Lower lobe of right lung (tissue), 2 donors: ENCODE measurements around the gene FES. TPM values are rescaled to one million over a fixed set of nuclear protein-coding genes. Genes with fewer than 3 reads are reported as not detected.

Source experiments
- ATAC-seq, 2 donors: fragments of 200-7000 bp; cut with Tn5 transposase; one replicate each; pipeline ENCODE4 v1.9.1; 2020 to 2022; ENCODE audit warnings: mild to moderate bottlenecking in 2 of 2, moderate library complexity in 2 of 2
- DNase-seq: peaks from one replicate; pipeline ENCODE4 v3.0.0-alpha.2; 2020
- H3K27ac ChIP-seq: fragments of 200-600 bp; one replicate; pipeline ENCODE4 v1.8.0; 2022
- H3K27me3 ChIP-seq: fragments of 200-600 bp; one replicate; pipeline ENCODE4 v1.8.0; 2022; ENCODE audit warnings: low read depth
- H3K36me3 ChIP-seq: fragments of 200-600 bp; one replicate; pipeline ENCODE4 v1.8.0; 2022; ENCODE audit warnings: mild to moderate bottlenecking
- H3K4me1 ChIP-seq: fragments of 200-600 bp; one replicate; pipeline ENCODE4 v1.8.0; 2022
- H3K4me3 ChIP-seq: fragments of 200-600 bp; one replicate; pipeline ENCODE4 v1.8.0; 2022; ENCODE audit warnings: mild to moderate bottlenecking
- H3K9me3 ChIP-seq: fragments of 200-600 bp; one replicate; pipeline ENCODE4 v1.8.0; 2022
- CTCF ChIP-seq: fragments of 200-600 bp; IDR thresholded peaks from one replicate; pipeline ENCODE4 v1.8.0; 2022; ENCODE audit warnings: antibody characterized with exemption, mild to moderate bottlenecking
- intact Hi-C: fragments of 100-400 bp; cut with DNase I; formaldehyde crosslinking; loops from one replicate; pipeline ENCODE4 v1.11.0; 2022
- total RNA-seq: library from RNA; stranded (reverse); fragmentation: NEBNext Ultra II Directional; extraction: Animal tissue kit (Norgen Biotek cat#: 25700); gene quantifications from one replicate; pipeline ENCODE4 v1.2.1, GENCODE V29; 2021
- donor health status: DM: no; HTN: yes; CAD: no; lungs with severe emphysema.

The FES gene
- total RNA-seq, 1 donor from 2014 or later: 51.0 TPM

- TF ChIP-seq CTCF: no peak
- Histone ChIP-seq H3K27me3 (no peaks in the 10 kb centered on the region), H3K36me3 (peaks cover 55% of the 10 kb centered on the region), H3K4me3 (no peak overlapping the region), H3K4me1 (peaks cover 35% of the 10 kb centered on the region), H3K9me3 (no peaks in the 10 kb centered on the region), H3K27ac (no peak overlapping the region)
- DNase-seq: no peak
- ATAC-seq: no peak
- intact Hi-C loops: no loop called here
Measured at GRCh38 chr15:90875549-90875981, 8.7 kb upstream of the FES start.

GRCh38 chr15:90876046-90876445, 8.3 kb upstream of the FES start:
- H3K27ac ChIP-seq: no peak overlapping the region
- H3K4me1 ChIP-seq: peaks cover 30% of the 10 kb centered on the region
- H3K36me3 ChIP-seq: peaks cover 60% of the 10 kb centered on the region
- H3K27me3 ChIP-seq: no peaks in the 10 kb centered on the region
- DNase-seq (no peak), ATAC-seq (no peak)
- H3K4me3 ChIP-seq: no peak overlapping the region
- H3K9me3 ChIP-seq: no peaks in the 10 kb centered on the region
- no peak for TF ChIP-seq CTCF
- intact Hi-C loops: no loop called here

- no peak for ATAC-seq
- intact Hi-C loops: no loop called here
Measured at GRCh38 chr15:90876512-90877170, 7.7 kb upstream of the FES start.

GRCh38 chr15:90877315-90877714, 7.0 kb upstream of the FES start:
- ATAC-seq (no peak), DNase-seq (no peak)
- Histone ChIP-seq H3K4me3 (no peak overlapping the region), H3K27me3 (no peaks in the 10 kb centered on the region), H3K4me1 (peaks cover 29% of the 10 kb centered on the region), H3K27ac (no peak overlapping the region), H3K9me3 (no peaks in the 10 kb centered on the region), H3K36me3 (peaks cover 73% of the 10 kb centered on the region)
- intact Hi-C loops: no loop called here
- no peak for TF ChIP-seq CTCF

More at GRCh38 chr15:90876512-90877170, 7.7 kb upstream of the FES start:
- Histone ChIP-seq H3K36me3 (peaks cover 66% of the 10 kb centered on the region), H3K27me3 (no peaks in the 10 kb centered on the region), H3K4me1 (peaks cover 30% of the 10 kb centered on the region), H3K27ac (no peak overlapping the region), H3K9me3 (no peaks in the 10 kb centered on the region), H3K4me3 (no peak overlapping the region)
- TF ChIP-seq CTCF: no peak
- DNase-seq: no peak

GRCh38 chr15:90877996-90878395, 6.3 kb upstream of the FES start:
- H3K36me3 ChIP-seq: peaks cover 78% of the 10 kb centered on the region
- no peak for ATAC-seq
- DNase-seq: no peak
- H3K4me1 ChIP-seq: peaks cover 23% of the 10 kb centered on the region
- no peak for TF ChIP-seq CTCF
- no peaks in the 10 kb centered on the region for H3K9me3 ChIP-seq
- H3K27ac ChIP-seq: no peak overlapping the region
- intact Hi-C loops: no loop called here
- no peaks in the 10 kb centered on the region for H3K27me3 ChIP-seq
- H3K4me3 ChIP-seq: no peak overlapping the region
